GM10266 (cell line): ENCODE data around the gene CHST11.
"Not testable (repeated sequence)": the region's sequence is repeated elsewhere in the genome, so short reads cannot be mapped to it uniquely, and the experiment has no call there.

Source experiments
- DNase-seq: peaks from one replicate; pipeline ENCODE4 v3.0.0; 2012; ENCODE audit errors: extremely low spot score
- TF ChIP-seq, protein P1 (sequence below): IDR thresholded peaks from 2 replicates; pipeline ENCODE4 v1.5.1; 2012; ENCODE audit warnings: mild to moderate bottlenecking, low read depth; ENCODE audit not compliant: control insufficient read depth, insufficient read depth; ENCODE audit errors: missing control alignments

CHST11 gene

DNA sequence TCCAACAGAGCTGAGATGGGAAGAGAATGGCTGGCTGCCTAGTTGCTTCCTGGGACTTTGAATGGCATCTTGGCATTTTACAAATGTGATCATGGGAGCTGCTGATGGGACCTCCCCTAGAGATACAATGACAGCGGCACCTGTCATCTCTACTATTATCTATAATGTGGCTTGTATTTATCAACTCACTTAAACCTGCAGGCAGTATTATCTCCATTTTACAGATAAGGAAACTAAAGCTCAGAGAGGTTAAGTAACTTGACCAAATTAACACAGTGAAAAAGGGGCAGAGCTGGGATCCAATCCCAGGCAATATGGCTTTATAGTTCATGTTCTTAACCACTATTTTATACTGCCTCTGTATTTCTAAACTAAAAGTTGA is 111.7 kb downstream of the CHST11 start:
- no peak for DNase-seq
- TF ChIP-seq, protein P1, sequence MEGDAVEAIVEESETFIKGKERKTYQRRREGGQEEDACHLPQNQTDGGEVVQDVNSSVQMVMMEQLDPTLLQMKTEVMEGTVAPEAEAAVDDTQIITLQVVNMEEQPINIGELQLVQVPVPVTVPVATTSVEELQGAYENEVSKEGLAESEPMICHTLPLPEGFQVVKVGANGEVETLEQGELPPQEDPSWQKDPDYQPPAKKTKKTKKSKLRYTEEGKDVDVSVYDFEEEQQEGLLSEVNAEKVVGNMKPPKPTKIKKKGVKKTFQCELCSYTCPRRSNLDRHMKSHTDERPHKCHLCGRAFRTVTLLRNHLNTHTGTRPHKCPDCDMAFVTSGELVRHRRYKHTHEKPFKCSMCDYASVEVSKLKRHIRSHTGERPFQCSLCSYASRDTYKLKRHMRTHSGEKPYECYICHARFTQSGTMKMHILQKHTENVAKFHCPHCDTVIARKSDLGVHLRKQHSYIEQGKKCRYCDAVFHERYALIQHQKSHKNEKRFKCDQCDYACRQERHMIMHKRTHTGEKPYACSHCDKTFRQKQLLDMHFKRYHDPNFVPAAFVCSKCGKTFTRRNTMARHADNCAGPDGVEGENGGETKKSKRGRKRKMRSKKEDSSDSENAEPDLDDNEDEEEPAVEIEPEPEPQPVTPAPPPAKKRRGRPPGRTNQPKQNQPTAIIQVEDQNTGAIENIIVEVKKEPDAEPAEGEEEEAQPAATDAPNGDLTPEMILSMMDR: no peak

DNA sequence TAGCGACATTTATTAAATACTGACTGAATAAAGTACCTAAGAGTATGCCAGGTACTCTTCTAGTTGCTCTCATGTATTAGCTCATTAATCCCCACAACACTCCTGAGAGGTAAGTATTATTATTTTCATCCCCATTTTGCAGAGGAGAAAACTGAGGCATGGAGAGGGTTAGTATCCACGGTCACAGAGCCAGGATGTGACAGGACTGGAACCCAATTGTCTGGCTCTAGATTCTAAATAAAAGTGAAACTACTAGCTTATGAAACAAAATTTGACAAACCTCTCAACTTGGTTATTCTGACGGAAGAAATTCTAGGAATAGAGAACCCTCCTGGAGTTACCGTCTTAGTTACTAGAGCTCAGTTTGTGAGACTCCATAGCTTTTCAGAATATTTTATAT is 112.2 kb downstream of the CHST11 start:
- DNase-seq: no peak
- TF ChIP-seq, protein P1: no peak

DNA sequence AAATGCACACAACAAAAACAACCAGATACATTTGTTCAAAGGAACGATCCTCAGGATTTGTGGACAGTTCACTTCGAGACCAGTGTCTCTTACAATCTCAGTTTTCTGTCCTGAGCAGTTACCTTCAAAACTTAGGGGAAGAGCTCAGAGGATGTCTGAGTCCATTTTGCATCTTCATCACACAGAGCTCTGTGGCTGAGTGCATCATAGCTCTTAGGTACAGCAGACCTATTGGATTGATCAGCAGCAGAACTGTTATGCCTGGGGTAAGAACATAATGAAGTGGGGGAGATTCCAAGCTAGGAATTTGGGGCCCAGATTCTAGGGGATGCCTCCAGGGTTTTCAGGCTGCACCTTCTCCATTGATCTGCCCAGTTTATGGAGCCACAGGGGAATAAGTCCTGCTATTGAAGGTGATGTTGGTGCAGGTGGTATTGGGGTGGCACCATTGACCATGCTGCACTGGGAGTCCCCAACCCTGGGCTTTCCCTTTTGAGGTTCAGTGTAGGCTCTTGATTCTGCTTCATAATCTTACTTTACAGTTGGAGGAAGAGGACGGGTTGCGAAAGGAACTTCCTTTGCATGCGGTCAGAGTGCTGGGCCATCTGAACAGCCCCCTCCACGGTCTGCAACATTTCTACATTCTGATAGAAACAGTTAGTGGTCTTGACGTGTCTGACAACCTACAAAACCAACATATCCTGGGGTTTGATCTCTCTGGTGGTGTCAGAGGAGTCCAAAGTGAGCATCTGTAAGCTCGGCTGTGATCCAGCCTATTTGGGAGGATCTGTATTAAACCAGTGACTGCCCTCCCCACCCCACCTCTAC is 112.8 kb downstream of the CHST11 start:
- TF ChIP-seq, protein P1: no peak
- peak; percentile 47 for DNase-seq

DNA sequence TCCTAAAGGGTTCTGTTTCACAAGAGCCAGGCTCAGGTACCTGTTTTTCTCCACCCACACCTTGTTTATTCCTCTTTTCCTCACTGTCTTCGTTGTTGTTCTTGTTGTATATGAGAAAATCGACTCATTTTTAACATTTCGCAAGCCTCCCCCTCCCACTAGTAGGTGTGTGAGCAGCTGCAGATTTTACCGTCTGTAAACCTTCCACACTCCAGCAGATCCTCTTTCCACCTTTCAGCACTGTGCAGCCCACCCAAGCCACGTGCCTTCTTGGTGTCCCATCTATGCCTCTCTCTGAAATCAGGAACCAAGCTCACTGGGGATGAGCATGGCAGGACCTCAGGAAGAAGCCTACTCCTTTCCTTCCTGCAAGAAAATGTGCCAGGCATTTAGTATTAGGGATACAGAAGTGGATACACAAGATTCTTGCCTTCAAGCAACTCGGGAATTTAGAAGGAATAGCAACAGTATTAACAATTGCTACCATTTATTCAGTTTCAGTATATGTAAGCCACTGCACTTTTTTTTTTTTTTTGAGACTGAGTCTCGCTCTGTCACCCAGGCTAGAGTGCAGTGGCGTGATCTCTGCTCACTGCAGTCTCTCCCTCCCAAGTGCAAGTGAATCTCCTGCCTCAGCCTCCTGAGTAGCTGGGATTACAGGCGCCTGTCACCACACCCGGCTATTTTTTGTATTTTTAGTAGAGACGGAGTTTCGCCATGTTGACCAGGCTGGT is 113.6 kb downstream of the CHST11 start:
- TF ChIP-seq, protein P1: no peak

DNA sequence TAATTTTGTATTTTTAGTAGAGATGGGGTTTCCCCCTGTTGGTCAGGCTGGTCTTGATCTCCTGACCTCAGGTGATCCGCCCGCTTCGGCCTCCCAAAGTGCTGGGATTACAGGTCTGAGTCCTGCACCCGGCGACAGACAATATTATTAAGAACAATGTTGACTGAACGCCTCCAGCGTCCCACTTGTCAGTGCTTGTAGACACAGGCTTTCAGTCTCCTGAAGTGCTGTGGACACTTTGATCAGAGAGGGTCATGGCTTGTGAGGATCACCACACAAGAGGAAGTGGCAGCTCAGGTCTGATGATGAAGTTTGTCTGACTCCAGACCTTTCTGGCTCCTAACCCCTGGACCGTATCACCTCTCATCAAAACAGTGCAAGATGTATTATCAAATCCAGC is 114.6 kb downstream of the CHST11 start:
- TF ChIP-seq, protein P1: no peak
- no peak for DNase-seq

More for the DNA sequence above, 113.6 kb downstream of the CHST11 start:
- DNase-seq: no peak

DNA sequence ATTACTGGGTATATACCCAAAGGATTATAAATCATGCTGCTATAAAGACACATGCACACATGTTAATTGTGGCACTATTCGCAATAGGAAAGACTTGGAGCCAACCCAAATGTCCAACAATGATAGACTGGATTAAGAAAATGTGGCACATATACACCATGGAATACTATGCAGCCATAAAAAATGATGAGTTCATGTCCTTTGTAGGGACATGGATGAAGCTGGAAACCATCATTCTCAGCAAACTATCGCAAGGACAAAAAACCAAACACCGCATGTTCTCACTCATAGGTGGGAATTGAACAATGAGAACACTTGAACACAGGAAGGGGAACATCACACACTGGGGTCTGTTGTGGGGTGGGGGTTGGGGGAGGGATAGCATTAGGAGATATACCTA is 117.6 kb downstream of the CHST11 start:
- not testable (repeated sequence) for DNase-seq

DNA sequence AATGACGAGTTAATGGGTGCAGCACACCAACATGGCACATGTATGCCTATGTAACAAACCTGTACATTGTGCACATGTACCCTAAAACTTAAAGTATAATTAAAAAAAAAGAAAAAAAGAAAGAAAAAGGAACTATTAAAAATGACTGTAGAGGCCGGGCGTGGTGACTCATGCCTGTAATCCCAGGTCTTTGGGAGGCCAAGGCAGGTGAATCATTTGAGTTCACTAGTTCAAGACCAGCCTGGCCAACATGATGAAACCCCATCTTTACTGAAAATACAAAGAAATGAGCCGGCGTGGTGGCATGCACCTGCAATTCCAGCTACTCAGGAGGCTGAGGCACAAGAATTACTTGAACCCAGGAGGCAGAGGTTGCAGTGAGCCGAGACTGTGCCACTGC is 118.0 kb downstream of the CHST11 start:
- not testable (repeated sequence) for DNase-seq

DNA sequence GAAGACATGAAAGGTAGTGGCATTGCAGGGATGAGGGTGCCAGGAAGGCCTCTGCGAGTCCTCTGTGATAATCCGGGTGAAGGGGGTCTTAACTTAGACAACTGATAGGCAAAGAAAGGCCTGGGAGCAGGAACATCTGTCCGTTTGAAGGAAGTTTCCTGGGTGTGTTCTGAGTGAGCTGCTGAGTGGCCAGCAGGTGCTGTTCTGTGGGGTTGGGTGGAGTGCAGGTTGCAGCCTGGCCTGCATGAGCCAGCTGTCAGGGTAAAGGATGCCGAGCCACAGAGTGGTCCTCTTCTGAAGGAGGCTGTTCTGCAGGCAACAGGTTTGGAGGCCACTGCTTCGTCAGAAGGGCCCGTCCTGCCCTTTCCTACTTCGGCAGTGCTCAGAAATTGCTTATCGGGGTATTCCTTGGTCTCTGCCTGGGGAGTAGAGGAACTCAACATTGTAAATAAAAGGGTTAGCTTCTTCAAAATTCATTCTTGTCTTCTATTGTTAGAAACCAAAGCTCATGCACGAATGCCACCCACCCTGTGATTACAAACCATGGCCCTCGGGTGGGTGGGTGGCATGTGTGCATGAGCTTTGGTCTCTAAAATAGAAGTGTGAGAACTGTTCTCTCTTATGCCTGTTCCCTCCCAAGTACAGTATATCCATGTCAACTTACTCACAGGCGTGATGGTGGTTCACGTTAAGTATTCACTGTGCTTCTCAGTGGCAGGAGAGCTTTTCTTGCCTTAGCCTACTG is 118.9 kb downstream of the CHST11 start:
- TF ChIP-seq, protein P1: no peak
- DNase-seq: no peak
